Right atrium auricular region (tissue), 2 donors: ENCODE data around the gene MANEA. TPM values are rescaled to one million over a fixed set of nuclear protein-coding genes. Genes with fewer than 3 reads are reported as not detected.

Experiments used
- DNase-seq: peaks from one replicate; pipeline ENCODE4 v3.0.0-alpha.2; 2019; ENCODE audit warnings: low spot score
- H3K27ac ChIP-seq, 2 donors: fragments of 200-600 bp; sonication (generic); 1 replicate in 1 of 2; 2 replicates in 1 of 2; pipeline ENCODE4 v1.5.1; 2016 to 2019
- H3K27me3 ChIP-seq, 2 donors: fragments of 200-600 bp; sonication (generic); one replicate each; pipeline versions ENCODE4 v1.5.1 to v1.6.0; 2017 to 2019
- H3K36me3 ChIP-seq: fragments of 200-600 bp; sonication (generic); one replicate; pipeline ENCODE4 v1.5.1; 2016
- H3K4me1 ChIP-seq, 2 donors: fragments of 200-600 bp; sonication (generic); one replicate each; pipeline versions ENCODE4 v1.5.1 to v1.6.0; 2017 to 2019
- H3K4me3 ChIP-seq, 2 donors: fragments of 200-600 bp; sonication (generic); 1 replicate in 1 of 2; 2 replicates in 1 of 2; pipeline ENCODE4 v1.5.1; 2017 to 2019; ENCODE audit warnings: mild to moderate bottlenecking in 1 of 2, moderate library complexity in 1 of 2
- H3K9me3 ChIP-seq, 2 donors: fragments of 200-600 bp; sonication (generic); one replicate each; pipeline ENCODE4 v1.5.1; 2019
- total RNA-seq, 2 donors: library from RNA; depleted of rRNA; stranded (reverse); fragments of >200 nt; gene quantifications; one replicate each; pipeline ENCODE4 v1.1.0, GENCODE V29; 2016
- TF ChIP-seq, protein P1 (sequence below), 2 donors: fragments of 200-600 bp; sonication (generic); IDR thresholded peaks; one replicate each; pipeline ENCODE4 v1.5.1; 2019; ENCODE audit warnings: antibody characterized with exemption in 2 of 2

The MANEA gene
- total RNA-seq, 2 donors from 2014 or later = 6.5 to 7.5 TPM

GRCh38 chr6:95614094-95614493 lies 36.8 kb downstream of the MANEA start:
- H3K4me3 ChIP-seq = no peak overlapping the region
- no peak for DNase-seq
- no peaks in the 10 kb centered on the region for H3K27me3 ChIP-seq
- H3K27ac ChIP-seq = no peak overlapping the region
- H3K36me3 ChIP-seq = no peaks in the 10 kb centered on the region
- H3K9me3 ChIP-seq = no peaks in the 10 kb centered on the region
- TF ChIP-seq, protein P1, sequence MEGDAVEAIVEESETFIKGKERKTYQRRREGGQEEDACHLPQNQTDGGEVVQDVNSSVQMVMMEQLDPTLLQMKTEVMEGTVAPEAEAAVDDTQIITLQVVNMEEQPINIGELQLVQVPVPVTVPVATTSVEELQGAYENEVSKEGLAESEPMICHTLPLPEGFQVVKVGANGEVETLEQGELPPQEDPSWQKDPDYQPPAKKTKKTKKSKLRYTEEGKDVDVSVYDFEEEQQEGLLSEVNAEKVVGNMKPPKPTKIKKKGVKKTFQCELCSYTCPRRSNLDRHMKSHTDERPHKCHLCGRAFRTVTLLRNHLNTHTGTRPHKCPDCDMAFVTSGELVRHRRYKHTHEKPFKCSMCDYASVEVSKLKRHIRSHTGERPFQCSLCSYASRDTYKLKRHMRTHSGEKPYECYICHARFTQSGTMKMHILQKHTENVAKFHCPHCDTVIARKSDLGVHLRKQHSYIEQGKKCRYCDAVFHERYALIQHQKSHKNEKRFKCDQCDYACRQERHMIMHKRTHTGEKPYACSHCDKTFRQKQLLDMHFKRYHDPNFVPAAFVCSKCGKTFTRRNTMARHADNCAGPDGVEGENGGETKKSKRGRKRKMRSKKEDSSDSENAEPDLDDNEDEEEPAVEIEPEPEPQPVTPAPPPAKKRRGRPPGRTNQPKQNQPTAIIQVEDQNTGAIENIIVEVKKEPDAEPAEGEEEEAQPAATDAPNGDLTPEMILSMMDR (IDR thresholded peaks at IDR 0.05) = no peak
- H3K4me1 ChIP-seq = no peaks in the 10 kb centered on the region

DNA sequence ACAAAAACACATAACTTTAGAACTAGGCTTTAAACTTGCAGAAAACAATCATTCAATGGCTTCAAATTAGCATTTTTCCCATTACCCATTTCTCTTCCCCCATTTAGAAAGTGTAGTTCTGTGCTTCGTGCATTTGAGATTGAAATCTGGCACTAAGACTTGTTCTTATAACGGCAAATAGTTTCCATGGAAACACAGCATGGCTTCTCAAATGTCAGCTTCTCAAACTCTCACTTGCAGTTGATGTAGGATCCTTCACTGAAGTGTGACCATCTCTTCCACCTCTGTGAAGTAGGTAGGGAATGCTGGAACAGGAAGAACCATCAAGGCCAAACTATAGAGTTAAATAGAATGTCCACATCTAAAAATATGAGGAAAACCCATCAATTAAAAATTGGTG lies 52.2 kb downstream of the MANEA start:
- TF ChIP-seq, protein P1 (IDR thresholded peaks at IDR 0.05) = no peak

DNA sequence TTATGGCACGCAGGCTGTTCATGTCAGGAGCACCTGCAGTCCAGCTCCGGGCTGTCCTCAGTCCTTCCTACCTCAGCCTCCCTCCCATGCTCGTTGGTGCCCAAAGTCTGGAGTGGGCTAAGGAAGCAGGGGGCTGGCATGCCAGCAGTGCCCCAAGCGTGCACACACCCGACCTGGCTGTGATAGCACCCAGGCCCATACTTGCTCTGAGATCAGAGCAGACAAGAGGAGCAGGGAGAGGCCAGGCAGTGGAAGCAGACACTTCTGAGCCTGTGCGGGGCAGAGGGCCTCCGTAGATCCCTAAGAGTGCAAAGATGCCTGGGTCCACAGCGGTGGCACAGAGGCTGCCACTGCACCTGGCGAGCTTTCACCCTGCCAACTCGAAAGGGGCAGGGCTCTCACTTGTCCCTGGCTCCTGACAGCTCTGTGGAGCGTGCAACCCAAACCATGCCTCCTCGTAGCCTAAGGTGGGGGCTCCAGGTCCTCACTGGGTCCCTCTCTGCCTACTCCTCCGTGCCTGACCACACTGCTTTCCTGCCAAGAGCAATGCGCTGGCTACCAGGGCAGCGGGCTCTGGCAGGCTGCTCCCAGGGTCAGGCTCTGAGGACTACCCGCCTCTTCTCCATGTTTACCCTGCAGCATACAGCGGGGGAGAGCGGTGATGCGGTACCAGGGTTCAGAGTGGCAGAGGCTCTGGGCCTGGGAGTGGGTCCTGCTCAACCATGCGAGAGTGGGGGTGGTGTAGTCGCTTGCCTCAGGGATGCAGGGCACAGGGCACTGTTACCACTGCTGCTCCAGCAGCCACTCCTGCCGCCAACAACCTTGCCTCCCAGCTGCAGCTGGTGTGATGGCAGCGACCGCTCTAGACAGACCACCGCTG lies 59.5 kb downstream of the MANEA start:
- TF ChIP-seq, protein P1 (IDR thresholded peaks at IDR 0.05) = no peak
- Histone ChIP-seq H3K27me3 (no peaks in the 10 kb centered on the region), H3K27ac (no peak overlapping the region), H3K4me1 (no peaks in the 10 kb centered on the region), H3K9me3 (no peaks in the 10 kb centered on the region), H3K36me3 (no peaks in the 10 kb centered on the region), H3K4me3 (no peak overlapping the region)
- no peak for DNase-seq

More for the DNA sequence above, 52.2 kb downstream of the MANEA start:
- H3K4me1 ChIP-seq = no peaks in the 10 kb centered on the region
- H3K27ac ChIP-seq = no peak overlapping the region
- no peaks in the 10 kb centered on the region for H3K27me3 ChIP-seq
- no peaks in the 10 kb centered on the region for H3K36me3 ChIP-seq
- H3K9me3 ChIP-seq = no peaks in the 10 kb centered on the region
- DNase-seq = no peak
- no peak overlapping the region for H3K4me3 ChIP-seq

DNA sequence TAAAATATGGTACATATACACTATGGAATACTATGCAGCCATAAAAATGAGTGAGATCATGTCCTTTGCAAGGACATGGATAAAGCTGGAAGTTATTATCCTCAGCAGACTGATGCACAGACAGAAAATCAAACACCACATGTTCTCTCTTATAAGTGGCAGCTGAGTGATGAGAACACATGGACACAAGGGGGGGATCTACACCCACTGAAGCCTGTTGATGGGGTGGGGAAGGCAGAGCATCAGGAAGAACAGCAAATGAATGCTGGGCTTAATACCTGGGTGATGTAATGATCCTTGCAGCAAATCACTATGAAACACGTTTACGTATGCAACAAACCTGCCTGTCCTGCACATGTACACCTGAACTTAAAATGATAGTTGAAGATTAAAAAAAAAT lies 71.3 kb downstream of the MANEA start:
- no peak overlapping the region for H3K27ac ChIP-seq
- no peaks in the 10 kb centered on the region for H3K27me3 ChIP-seq
- H3K4me3 ChIP-seq = no peak overlapping the region
- no peaks in the 10 kb centered on the region for H3K9me3 ChIP-seq
- H3K36me3 ChIP-seq = no peaks in the 10 kb centered on the region
- no peaks in the 10 kb centered on the region for H3K4me1 ChIP-seq
- no peak for DNase-seq
- TF ChIP-seq, protein P1 (IDR thresholded peaks at IDR 0.05) = no peak

GRCh38 chr6:95649451-95649850 lies 72.1 kb downstream of the MANEA start:
- Histone ChIP-seq H3K4me1 (no peaks in the 10 kb centered on the region), H3K36me3 (no peaks in the 10 kb centered on the region), H3K27ac (no peak overlapping the region), H3K9me3 (no peaks in the 10 kb centered on the region), H3K4me3 (no peak overlapping the region), H3K27me3 (no peaks in the 10 kb centered on the region)
- TF ChIP-seq, protein P1 (IDR thresholded peaks at IDR 0.05) = no peak
- no peak for DNase-seq
